Stimulated activated naive B cell treated with anti-CD40 and anti-IgM and Interleukin-4, amounts not matched to agents 10 μg/mL and 1 μg/mL and 100 μg/mL, for 72 hours (primary cell): ENCODE results near the gene MS4A4E.
"Not testable (repeated sequence)": the region's sequence is repeated elsewhere in the genome, so short reads cannot be mapped to it uniquely, and the experiment has no call there.

Source experiments
- ATAC-seq, 2 donors: fragments of 150-1000 bp; cut with Tn5 transposase; replicated peaks; 2 replicates each; pipeline ENCODE4 v1.10.0; 2021; ENCODE audit warnings: moderate library complexity in 1 of 2
- DNase-seq: peaks from one replicate; pipeline ENCODE4 v3.0.0; 2021
- H3K27ac Mint-ChIP-seq: one replicate; pipeline ENCODE4 v1.8.0; 2022; ENCODE audit warnings: mild to moderate bottlenecking, mixed read lengths
- H3K27me3 Mint-ChIP-seq, 2 donors: one replicate each; pipeline ENCODE4 v1.8.0; 2022; ENCODE audit warnings: mixed read lengths in 2 of 2
- H3K36me3 Mint-ChIP-seq, 2 donors: one replicate each; pipeline ENCODE4 v1.8.0; 2022; ENCODE audit warnings: mixed read lengths in 2 of 2, mild to moderate bottlenecking in 1 of 2
- H3K4me1 Mint-ChIP-seq, 2 donors: one replicate each; pipeline ENCODE4 v1.8.0; 2022; ENCODE audit warnings: mixed read lengths in 2 of 2, mild to moderate bottlenecking in 1 of 2
- H3K4me3 Mint-ChIP-seq, 2 donors: one replicate each; pipeline ENCODE4 v1.8.0; 2022; ENCODE audit warnings: mild to moderate bottlenecking in 2 of 2, mixed read lengths in 2 of 2, moderate library complexity in 1 of 2
- H3K9me3 Mint-ChIP-seq, 2 donors: one replicate each; pipeline ENCODE4 v1.8.0; 2022; ENCODE audit warnings: mixed read lengths in 2 of 2, mild to moderate bottlenecking in 1 of 2

Gene MS4A4E

DNA sequence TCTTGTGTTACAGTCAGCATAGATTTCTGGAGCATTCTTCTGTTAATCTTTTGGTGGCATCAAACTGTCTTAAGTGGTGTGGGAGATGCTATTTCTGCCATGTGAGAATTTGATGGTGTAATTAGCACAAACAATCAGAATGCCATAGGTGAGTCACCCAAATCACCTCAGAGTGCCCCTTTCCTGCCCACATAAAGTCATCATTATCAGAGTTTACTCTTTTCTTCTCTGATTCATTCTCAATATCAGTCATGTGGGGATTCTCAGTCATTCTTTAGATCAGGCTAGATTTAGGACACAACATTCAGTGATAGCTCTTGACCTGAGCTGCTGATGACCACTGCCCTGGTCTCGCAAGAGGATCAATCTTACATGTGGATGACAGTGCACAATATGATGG is 36.3 kb downstream of the MS4A4E start:
- no peaks in the 10 kb centered on the region for H3K27me3 Mint-ChIP-seq
- no peaks in the 10 kb centered on the region for H3K36me3 Mint-ChIP-seq
- peaks cover 0 to 2% of the 10 kb centered on the region in 2 donors for H3K9me3 Mint-ChIP-seq
- H3K4me1 Mint-ChIP-seq, result peaks cover 31 to 46% of the 10 kb centered on the region in 2 donors
- no peak overlapping the region for H3K4me3 Mint-ChIP-seq
- peak overlapping the region; percentile 79 for H3K27ac Mint-ChIP-seq
- ATAC-seq (peak; percentile 85 to 87), DNase-seq (no peak)

- H3K4me1 Mint-ChIP-seq, result peaks cover 28 to 40% of the 10 kb centered on the region in 2 donors
- peak overlapping the region; percentile 57 for H3K27ac Mint-ChIP-seq
- ATAC-seq, result peak; percentile 75 to 83
- no peak for DNase-seq
- H3K4me3 Mint-ChIP-seq, result no peak overlapping the region
- no peaks in the 10 kb centered on the region for H3K27me3 Mint-ChIP-seq
- no peaks in the 10 kb centered on the region for H3K36me3 Mint-ChIP-seq
- H3K9me3 Mint-ChIP-seq, result peaks cover 0 to 2% of the 10 kb centered on the region in 2 donors
Observed at GRCh38 chr11:60204922-60205321, 38.0 kb downstream of the MS4A4E start.

DNA sequence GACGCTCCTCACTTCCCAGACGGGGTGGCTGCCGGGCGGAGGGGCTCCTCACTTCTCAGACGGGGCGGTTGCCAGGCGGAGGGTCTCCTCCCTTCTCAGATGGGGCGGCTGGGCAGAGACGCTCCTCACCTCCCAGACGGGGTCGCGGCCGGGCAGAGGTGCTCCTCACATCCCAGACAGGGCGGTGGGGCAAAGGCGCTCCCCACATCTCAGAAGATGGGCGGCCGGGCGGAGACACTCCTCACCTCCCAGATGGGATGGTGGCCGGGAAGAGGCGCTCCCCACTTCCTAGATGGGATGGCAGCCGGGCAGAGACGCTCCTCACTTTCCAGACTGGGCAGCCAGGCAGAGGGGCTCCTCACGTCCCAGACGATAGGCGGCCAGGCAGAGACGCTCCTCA is 41.6 kb downstream of the MS4A4E start:
- not testable (repeated sequence) for H3K36me3 Mint-ChIP-seq, H3K9me3 Mint-ChIP-seq, DNase-seq, ATAC-seq, H3K4me3 Mint-ChIP-seq, H3K27me3 Mint-ChIP-seq, H3K27ac Mint-ChIP-seq
- peaks cover 19 to 33% of the 10 kb centered on the region in 2 donors for H3K4me1 Mint-ChIP-seq

DNA sequence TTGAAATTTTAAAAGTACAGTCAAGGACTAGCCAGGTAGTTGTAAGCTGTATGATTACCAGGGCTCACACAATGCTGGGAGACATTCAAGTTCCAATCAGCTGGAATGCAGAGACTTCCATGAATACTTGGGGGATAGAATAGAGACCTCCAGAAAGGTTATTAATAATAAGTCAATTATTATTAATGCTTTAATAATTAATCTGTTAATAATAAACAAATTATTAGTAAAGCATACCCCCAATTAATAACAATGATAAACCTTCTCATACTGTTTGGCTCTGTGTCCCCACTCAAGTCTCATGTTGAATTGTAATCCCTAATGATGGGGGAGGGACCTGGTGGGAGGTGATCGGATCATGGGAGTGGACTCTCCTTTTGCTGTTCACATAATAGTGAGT is 45.5 kb downstream of the MS4A4E start:
- Mint-ChIP-seq H3K4me3 (no peak overlapping the region), H3K27me3 (peaks cover 0 to 4% of the 10 kb centered on the region in 2 donors), H3K36me3 (peaks cover 2 to 3% of the 10 kb centered on the region in 2 donors), H3K9me3 (peaks cover 0 to 5% of the 10 kb centered on the region in 2 donors), H3K4me1 (peaks cover 25 to 43% of the 10 kb centered on the region in 2 donors), H3K27ac (no peak overlapping the region)
- no peak for ATAC-seq
- DNase-seq, result no peak

GRCh38 chr11:60195923-60196368 is 47.0 kb downstream of the MS4A4E start:
- H3K36me3 Mint-ChIP-seq, result peaks cover 2 to 3% of the 10 kb centered on the region in 2 donors
- ATAC-seq (peak; percentile 71 to 74), DNase-seq (no peak)
- peak overlapping the region; percentile 13 to 35 for H3K4me3 Mint-ChIP-seq
- peak overlapping the region; percentile 25 for H3K27ac Mint-ChIP-seq
- peaks cover 26 to 43% of the 10 kb centered on the region in 2 donors for H3K4me1 Mint-ChIP-seq
- peaks cover 0 to 4% of the 10 kb centered on the region in 2 donors for H3K27me3 Mint-ChIP-seq
- peaks cover 0 to 5% of the 10 kb centered on the region in 2 donors for H3K9me3 Mint-ChIP-seq

GRCh38 chr11:60194511-60194910 is 48.4 kb downstream of the MS4A4E start:
- H3K9me3 Mint-ChIP-seq, result peaks cover 0 to 5% of the 10 kb centered on the region in 2 donors
- H3K36me3 Mint-ChIP-seq, result peaks cover 2 to 3% of the 10 kb centered on the region in 2 donors
- ATAC-seq, result no peak
- no peak overlapping the region for H3K4me3 Mint-ChIP-seq
- peaks cover 26 to 43% of the 10 kb centered on the region in 2 donors for H3K4me1 Mint-ChIP-seq
- H3K27me3 Mint-ChIP-seq, result peaks cover 0 to 4% of the 10 kb centered on the region in 2 donors
- no peak for DNase-seq
- no peak overlapping the region for H3K27ac Mint-ChIP-seq

DNA sequence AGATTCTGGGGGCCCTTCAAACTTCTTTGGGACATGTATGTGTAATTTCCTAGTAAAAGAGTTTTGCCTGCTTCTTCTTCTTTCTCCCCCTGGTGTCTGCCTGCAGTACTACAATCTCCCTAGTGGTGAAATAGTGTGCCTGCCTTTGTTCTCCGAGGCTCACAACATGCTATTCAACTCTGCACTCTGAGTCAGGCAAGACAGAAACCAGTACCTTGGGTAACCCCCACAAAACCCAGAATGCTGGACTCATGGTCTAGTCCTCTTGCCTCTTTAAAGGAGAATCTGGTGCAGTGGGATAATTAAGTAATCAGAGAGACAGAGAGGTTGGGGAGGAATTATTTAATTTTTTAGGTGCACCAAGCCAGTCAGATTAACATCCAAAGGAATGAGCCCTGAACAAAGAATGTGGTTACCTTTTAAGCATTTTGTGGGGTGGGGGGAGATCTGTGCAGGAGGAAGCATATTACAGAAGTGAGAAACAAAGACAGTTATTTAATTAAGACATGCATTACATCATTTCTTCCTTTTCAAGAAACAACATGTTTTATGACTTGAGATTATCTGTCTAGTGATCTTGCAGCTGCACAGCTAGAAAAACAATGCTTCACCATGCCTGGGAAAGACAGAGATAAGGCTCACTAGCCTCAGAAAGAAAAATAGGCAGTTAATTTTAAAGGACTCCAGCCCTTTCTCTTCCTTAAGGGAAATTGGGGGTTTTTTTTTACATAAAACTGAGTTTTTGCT is 49.1 kb downstream of the MS4A4E start:
- peaks cover 2 to 3% of the 10 kb centered on the region in 2 donors for H3K36me3 Mint-ChIP-seq
- peaks cover 28 to 45% of the 10 kb centered on the region in 2 donors for H3K4me1 Mint-ChIP-seq
- ATAC-seq (peak; percentile 98 to 99), DNase-seq (peak; percentile 64)
- H3K27ac Mint-ChIP-seq, result peak overlapping the region; percentile 27
- peaks cover 0 to 4% of the 10 kb centered on the region in 2 donors for H3K27me3 Mint-ChIP-seq
- H3K9me3 Mint-ChIP-seq, result peaks cover 0 to 5% of the 10 kb centered on the region in 2 donors
- peak overlapping the region in 1 of 2 donors; percentile 36 for H3K4me3 Mint-ChIP-seq

DNA sequence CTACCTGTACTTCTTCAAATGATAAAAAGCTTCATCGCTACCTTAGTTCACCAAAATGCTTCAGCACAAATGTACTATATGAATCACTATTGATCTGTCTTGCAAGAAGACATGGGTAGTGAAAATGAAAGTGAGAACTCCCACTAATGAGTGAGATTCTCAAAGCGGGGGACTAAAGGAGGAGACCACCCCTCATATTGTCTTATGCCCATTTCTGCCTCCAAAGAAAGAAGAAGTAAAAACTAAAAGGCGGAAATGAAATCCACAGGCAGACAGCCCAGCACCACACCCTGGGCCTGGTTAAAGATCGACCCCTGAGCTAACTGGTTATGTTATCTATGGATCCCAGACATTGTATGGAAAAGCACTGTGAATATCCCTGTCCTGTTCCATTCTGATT is 50.4 kb downstream of the MS4A4E start:
- not testable (repeated sequence) for H3K36me3 Mint-ChIP-seq, ATAC-seq
- peaks cover 30 to 48% of the 10 kb centered on the region in 2 donors for H3K4me1 Mint-ChIP-seq

GRCh38 chr11:60188481-60188880 is 54.5 kb downstream of the MS4A4E start:
- H3K36me3 Mint-ChIP-seq, H3K4me3 Mint-ChIP-seq, H3K9me3 Mint-ChIP-seq, H3K27me3 Mint-ChIP-seq, DNase-seq: not testable (repeated sequence)
- peak overlapping the region; percentile 42 for H3K27ac Mint-ChIP-seq
- ATAC-seq, result peak in 1 of 2 donors; percentile 25
- peaks cover 37 to 48% of the 10 kb centered on the region in 2 donors for H3K4me1 Mint-ChIP-seq

More for the DNA sequence above, 50.4 kb downstream of the MS4A4E start:
- not testable (repeated sequence) for H3K27ac Mint-ChIP-seq, H3K27me3 Mint-ChIP-seq, H3K4me3 Mint-ChIP-seq, DNase-seq, H3K9me3 Mint-ChIP-seq

- Mint-ChIP-seq H3K4me3 (peak overlapping the region; percentile 30 to 45), H3K4me1 (peaks cover 42 to 53% of the 10 kb centered on the region in 2 donors), H3K27ac (peak overlapping the region; percentile 68)
- not testable (repeated sequence) for DNase-seq, H3K9me3 Mint-ChIP-seq, ATAC-seq, H3K27me3 Mint-ChIP-seq, H3K36me3 Mint-ChIP-seq
Observed at GRCh38 chr11:60186128-60186527, 56.8 kb downstream of the MS4A4E start.

DNA sequence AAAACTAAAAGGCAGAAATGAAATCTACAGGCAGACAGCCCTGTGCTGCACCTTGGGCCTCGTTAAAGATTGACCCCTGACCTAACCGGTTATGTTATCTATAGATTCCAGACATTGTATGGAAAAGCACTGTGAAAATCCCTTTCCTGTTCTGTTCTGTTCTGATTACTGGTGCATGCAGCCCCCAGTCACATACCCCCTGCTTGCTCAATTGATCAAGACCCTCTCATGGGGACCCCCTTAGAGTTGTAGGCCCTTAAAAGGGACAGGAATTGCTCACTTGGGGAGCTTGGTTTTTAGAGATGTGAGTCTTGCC is 57.5 kb downstream of the MS4A4E start:
- H3K9me3 Mint-ChIP-seq, H3K36me3 Mint-ChIP-seq, H3K27me3 Mint-ChIP-seq, DNase-seq, ATAC-seq: not testable (repeated sequence)
- H3K27ac Mint-ChIP-seq, result peak overlapping the region; percentile 63
- H3K4me3 Mint-ChIP-seq, result peak overlapping the region in 1 of 2 donors; percentile 7
- peaks cover 42 to 53% of the 10 kb centered on the region in 2 donors for H3K4me1 Mint-ChIP-seq

GRCh38 chr11:60184824-60185511 is 58.0 kb downstream of the MS4A4E start:
- ATAC-seq (peak; percentile 90 to 93), DNase-seq (no peak)
- H3K4me3 Mint-ChIP-seq, result peak overlapping the region in 1 of 2 donors; percentile 7
- peaks cover 5 to 7% of the 10 kb centered on the region in 2 donors for H3K9me3 Mint-ChIP-seq
- H3K27ac Mint-ChIP-seq, result peak overlapping the region; percentile 63
- peaks cover 6 to 8% of the 10 kb centered on the region in 2 donors for H3K36me3 Mint-ChIP-seq
- H3K4me1 Mint-ChIP-seq, result peaks cover 42 to 53% of the 10 kb centered on the region in 2 donors
- peaks cover 8 to 10% of the 10 kb centered on the region in 2 donors for H3K27me3 Mint-ChIP-seq

DNA sequence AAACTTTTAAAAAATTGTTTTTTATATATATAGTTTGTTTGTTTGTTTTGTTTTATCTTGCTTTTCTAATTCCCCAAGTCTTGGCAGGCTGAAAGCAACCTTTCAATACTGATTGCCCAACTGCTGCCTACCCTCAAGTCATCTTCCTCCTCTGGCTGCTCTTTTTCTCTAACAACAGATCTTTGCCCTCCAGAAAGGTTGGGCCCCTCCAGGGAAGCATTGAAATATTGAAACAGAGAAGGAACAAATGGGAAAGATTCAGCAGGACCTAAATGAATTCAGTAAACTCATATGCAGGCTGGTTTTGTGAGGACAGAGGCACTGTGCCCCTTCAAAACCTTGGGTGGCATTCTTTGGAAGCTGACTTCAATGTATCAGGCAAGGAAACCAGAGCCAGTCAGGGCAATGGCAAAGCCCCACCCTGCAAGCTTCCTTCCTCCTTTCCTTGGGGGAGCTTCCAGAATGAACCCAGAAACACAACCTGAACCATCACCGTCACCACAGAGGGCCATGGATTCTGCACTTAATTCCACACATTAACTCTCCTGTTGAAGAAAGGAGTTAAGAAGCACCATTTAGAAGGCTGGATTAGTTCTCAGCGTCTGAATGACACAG is 59.2 kb downstream of the MS4A4E start:
- no peak for ATAC-seq

More for the DNA sequence above, 59.2 kb downstream of the MS4A4E start:
- Mint-ChIP-seq H3K27me3 (peaks cover 8 to 14% of the 10 kb centered on the region in 2 donors), H3K4me1 (peaks cover 38 to 49% of the 10 kb centered on the region in 2 donors), H3K36me3 (peaks cover 6 to 8% of the 10 kb centered on the region in 2 donors), H3K27ac (no peak overlapping the region), H3K9me3 (peaks cover 5 to 7% of the 10 kb centered on the region in 2 donors), H3K4me3 (no peak overlapping the region)
- no peak for DNase-seq
